Astrocyte (in vitro differentiated cells and primary cell): ENCODE measurements around the gene EPN2. TPM values are rescaled to one million over a fixed set of nuclear protein-coding genes. Genes with fewer than 3 reads are reported as not detected.

Experiments
- DNase-seq: peaks from one replicate; pipeline ENCODE4 v3.0.0-alpha.2; 2010; ENCODE audit warnings: low read depth
- FAIRE-seq: peaks from 2 replicates; lab custom pipeline; 2011; peaks lifted over from hg19 to GRCh38; lab: Jason Lieb, UNC
- H2AFZ ChIP-seq: 2 replicates; pipeline ENCODE4 v1.6.0; 2012; ENCODE audit warnings: low read depth, low read length, inconsistent platforms
- H3K27ac ChIP-seq: 2 replicates; pipeline ENCODE4 v1.5.1; 2011; ENCODE audit warnings: low read depth, low read length, inconsistent platforms
- H3K27me3 ChIP-seq: 2 replicates; pipeline ENCODE4 v1.6.0; 2011; ENCODE audit warnings: low read length, inconsistent platforms; ENCODE audit not compliant: insufficient read depth
- H3K36me3 ChIP-seq: 2 replicates; pipeline ENCODE4 v1.5.1; 2011; ENCODE audit warnings: low read length, inconsistent platforms; ENCODE audit not compliant: insufficient read depth
- H3K4me1 ChIP-seq: 2 replicates; pipeline ENCODE4 v1.5.1; 2011; ENCODE audit warnings: low read length, inconsistent platforms; ENCODE audit not compliant: insufficient read depth
- H3K4me2 ChIP-seq: 2 replicates; pipeline ENCODE4 v1.6.0; 2012; ENCODE audit warnings: low read length, inconsistent platforms
- H3K4me3 ChIP-seq: 2 replicates; pipeline ENCODE4 v1.5.1; 2011; ENCODE audit warnings: low read depth, mild to moderate bottlenecking, low read length, inconsistent platforms; ENCODE audit not compliant: insufficient read depth
- H3K79me2 ChIP-seq: 2 replicates; pipeline ENCODE4 v1.6.0; 2012; ENCODE audit warnings: mild to moderate bottlenecking, low read length, inconsistent platforms; ENCODE audit not compliant: insufficient read depth
- H3K9ac ChIP-seq: 2 replicates; pipeline ENCODE4 v1.6.0; 2012; ENCODE audit warnings: mild to moderate bottlenecking, low read length, inconsistent platforms
- H3K9me3 ChIP-seq: 2 replicates; pipeline ENCODE4 v1.5.1; 2012; ENCODE audit warnings: low read depth, mild to moderate bottlenecking, low read length, inconsistent platforms; ENCODE audit not compliant: insufficient read depth
- H4K20me1 ChIP-seq: 2 replicates; pipeline ENCODE4 v1.6.0; 2012; ENCODE audit warnings: low read length, inconsistent platforms; ENCODE audit not compliant: insufficient read depth
- H3K27ac Mint-ChIP-seq: one replicate; pipeline ENCODE4 v1.8.0; 2021; ENCODE audit warnings: mild to moderate bottlenecking, mixed read lengths; ENCODE audit not compliant: unreplicated experiment
- H3K27me3 Mint-ChIP-seq: one replicate; pipeline ENCODE4 v1.8.0; 2021; ENCODE audit warnings: low read depth, mixed read lengths; ENCODE audit not compliant: unreplicated experiment
- H3K36me3 Mint-ChIP-seq: one replicate; pipeline ENCODE4 v1.8.0; 2021; ENCODE audit warnings: low read depth, mixed read lengths; ENCODE audit not compliant: unreplicated experiment
- H3K4me1 Mint-ChIP-seq: one replicate; pipeline ENCODE4 v1.8.0; 2021; ENCODE audit warnings: low read depth, mixed read lengths; ENCODE audit not compliant: unreplicated experiment
- H3K4me3 Mint-ChIP-seq: one replicate; pipeline ENCODE4 v1.8.0; 2021; ENCODE audit warnings: mild to moderate bottlenecking, moderate library complexity, mixed read lengths; ENCODE audit not compliant: unreplicated experiment
- H3K9me3 Mint-ChIP-seq: one replicate; pipeline ENCODE4 v1.8.0; 2021; ENCODE audit warnings: mild to moderate bottlenecking, mixed read lengths; ENCODE audit not compliant: unreplicated experiment
- EZH2 ChIP-seq: IDR thresholded peaks from 2 replicates; pipeline ENCODE4 v1.6.1; 2012; ENCODE audit warnings: mild to moderate bottlenecking, low read length, inconsistent platforms; ENCODE audit not compliant: insufficient read depth
- total RNA-seq: library from RNA; stranded (reverse); gene quantifications from 2 replicates; pipeline ENCODE4 v1.2.1, GENCODE V29; 2021
- TF ChIP-seq, protein P1 (sequence below): IDR thresholded peaks from 2 replicates; pipeline ENCODE4 v1.5.1; 2011; ENCODE audit warnings: low read depth, mild to moderate bottlenecking, inconsistent platforms, low read length, moderate library complexity; ENCODE audit not compliant: insufficient read depth

EPN2 gene
- total RNA-seq, 1 donor from 2014 or later, result 48.7 TPM

DNA sequence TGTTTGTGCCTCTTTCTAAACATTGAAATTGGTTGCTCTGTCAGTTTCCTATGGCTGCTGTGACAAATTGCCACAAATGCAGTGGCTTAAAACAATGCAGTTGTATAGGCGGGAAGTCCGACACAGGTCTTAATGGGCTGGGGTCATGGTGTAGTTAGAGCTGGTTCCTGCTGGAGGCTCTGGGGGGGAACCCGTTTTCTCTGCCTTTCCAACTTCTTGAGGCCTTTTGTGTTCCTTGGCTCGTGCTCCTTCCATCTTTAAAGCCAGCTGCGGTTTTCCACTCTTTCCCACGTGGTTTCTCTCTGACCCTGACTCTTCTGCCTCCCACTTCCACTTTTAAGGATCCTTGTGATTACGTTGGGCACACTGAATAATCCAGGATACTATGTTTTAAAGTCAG is 12.5 kb downstream of the EPN2 start:
- FAIRE-seq (no peak), DNase-seq (peak; percentile 71)
- H3K36me3 Mint-ChIP-seq, result peaks cover 2% of the 10 kb centered on the region
- no peaks in the 10 kb centered on the region for H3K27me3 ChIP-seq
- peak overlapping the region; percentile 24 for H3K27ac ChIP-seq
- H3K9me3 ChIP-seq, result no peaks in the 10 kb centered on the region
- no peak overlapping the region for H3K4me3 Mint-ChIP-seq
- TF ChIP-seq, protein P1, sequence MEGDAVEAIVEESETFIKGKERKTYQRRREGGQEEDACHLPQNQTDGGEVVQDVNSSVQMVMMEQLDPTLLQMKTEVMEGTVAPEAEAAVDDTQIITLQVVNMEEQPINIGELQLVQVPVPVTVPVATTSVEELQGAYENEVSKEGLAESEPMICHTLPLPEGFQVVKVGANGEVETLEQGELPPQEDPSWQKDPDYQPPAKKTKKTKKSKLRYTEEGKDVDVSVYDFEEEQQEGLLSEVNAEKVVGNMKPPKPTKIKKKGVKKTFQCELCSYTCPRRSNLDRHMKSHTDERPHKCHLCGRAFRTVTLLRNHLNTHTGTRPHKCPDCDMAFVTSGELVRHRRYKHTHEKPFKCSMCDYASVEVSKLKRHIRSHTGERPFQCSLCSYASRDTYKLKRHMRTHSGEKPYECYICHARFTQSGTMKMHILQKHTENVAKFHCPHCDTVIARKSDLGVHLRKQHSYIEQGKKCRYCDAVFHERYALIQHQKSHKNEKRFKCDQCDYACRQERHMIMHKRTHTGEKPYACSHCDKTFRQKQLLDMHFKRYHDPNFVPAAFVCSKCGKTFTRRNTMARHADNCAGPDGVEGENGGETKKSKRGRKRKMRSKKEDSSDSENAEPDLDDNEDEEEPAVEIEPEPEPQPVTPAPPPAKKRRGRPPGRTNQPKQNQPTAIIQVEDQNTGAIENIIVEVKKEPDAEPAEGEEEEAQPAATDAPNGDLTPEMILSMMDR, result no peak
- no peak for TF ChIP-seq EZH2
- H3K27ac Mint-ChIP-seq, result peak overlapping the region; percentile 66
- H3K4me1 ChIP-seq, result peaks cover 30% of the 10 kb centered on the region
- peak overlapping the region; percentile 67 for H3K4me2 ChIP-seq
- peaks cover 79% of the 10 kb centered on the region for H3K79me2 ChIP-seq
- no peaks in the 10 kb centered on the region for H3K27me3 Mint-ChIP-seq
- no peak overlapping the region for H3K4me3 ChIP-seq
- H4K20me1 ChIP-seq, result peaks cover 87% of the 10 kb centered on the region
- no peaks in the 10 kb centered on the region for H3K36me3 ChIP-seq
- H2AFZ ChIP-seq, result no peak overlapping the region
- peaks cover 31% of the 10 kb centered on the region for H3K4me1 Mint-ChIP-seq
- peak overlapping the region; percentile 5 for H3K9ac ChIP-seq
- no peaks in the 10 kb centered on the region for H3K9me3 Mint-ChIP-seq

DNA sequence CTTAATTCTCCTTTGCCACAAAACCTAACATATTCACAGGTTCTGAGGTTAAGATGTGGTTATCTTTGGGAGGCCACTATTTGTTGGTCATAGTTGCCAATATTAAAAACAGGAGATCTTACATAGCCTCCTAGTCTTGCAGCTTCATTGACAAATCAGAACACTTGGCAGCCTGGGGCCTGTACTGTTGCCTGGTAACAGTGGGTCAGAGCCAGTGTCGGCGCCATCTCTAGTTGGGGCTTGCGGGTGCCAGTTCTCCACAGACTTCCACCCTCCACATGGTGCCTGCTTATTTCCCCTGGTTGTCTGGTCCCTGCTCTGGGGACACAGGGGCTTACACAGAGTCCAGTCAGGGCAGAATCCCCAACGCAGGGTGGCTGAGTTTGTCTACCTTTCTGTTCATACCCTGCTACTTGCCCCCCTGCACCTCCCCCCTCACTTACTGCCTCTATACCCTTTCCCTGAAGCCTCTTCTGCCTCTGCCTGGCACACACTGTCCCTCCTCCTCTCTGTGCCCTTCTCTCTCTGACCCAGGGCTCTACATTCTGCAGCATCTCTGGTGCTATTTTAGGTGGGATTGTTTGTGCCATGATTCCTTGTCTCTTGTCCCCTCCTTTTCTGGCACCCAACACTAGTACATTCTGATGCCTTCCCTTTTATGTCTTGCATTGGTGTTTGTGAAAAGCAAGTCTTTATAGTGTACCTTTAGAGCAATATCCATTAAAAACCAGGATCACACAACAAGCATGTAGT is 13.4 kb downstream of the EPN2 start:
- Mint-ChIP-seq H3K27me3 (no peaks in the 10 kb centered on the region), H3K4me1 (peaks cover 31% of the 10 kb centered on the region), H3K4me3 (no peak overlapping the region), H3K9me3 (no peaks in the 10 kb centered on the region), H3K36me3 (peaks cover 2% of the 10 kb centered on the region), H3K27ac (no peak overlapping the region)
- H3K9ac ChIP-seq, result no peak overlapping the region
- no peak overlapping the region for H2AFZ ChIP-seq
- peaks cover 91% of the 10 kb centered on the region for H4K20me1 ChIP-seq
- TF ChIP-seq EZH2, result no peak
- TF ChIP-seq, protein P1, result no peak
- H3K36me3 ChIP-seq, result no peaks in the 10 kb centered on the region
- peaks cover 30% of the 10 kb centered on the region for H3K4me1 ChIP-seq
- peaks cover 82% of the 10 kb centered on the region for H3K79me2 ChIP-seq
- H3K9me3 ChIP-seq, result no peaks in the 10 kb centered on the region
- H3K27ac ChIP-seq, result no peak overlapping the region
- no peak overlapping the region for H3K4me2 ChIP-seq
- FAIRE-seq, result no peak
- DNase-seq, result no peak
- H3K27me3 ChIP-seq, result no peaks in the 10 kb centered on the region
- no peak overlapping the region for H3K4me3 ChIP-seq

DNA sequence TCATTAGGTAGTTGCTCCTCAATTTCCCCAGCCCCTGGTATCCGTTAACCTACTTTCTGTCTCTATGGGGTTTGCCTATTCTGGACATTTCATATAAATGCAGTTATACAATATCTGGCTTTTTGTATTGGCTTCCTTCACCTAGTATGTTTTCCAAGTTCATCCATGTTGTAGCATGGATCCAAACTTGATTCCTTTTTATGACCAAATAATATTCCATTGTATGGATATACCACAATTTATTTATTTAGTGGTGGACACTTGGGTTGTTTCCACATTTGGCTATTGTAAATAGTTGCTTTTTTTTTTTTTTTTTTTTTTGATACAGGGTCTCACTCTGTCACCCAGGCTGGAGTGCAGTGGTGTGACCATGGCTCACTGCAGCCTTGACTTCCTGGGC is 15.9 kb downstream of the EPN2 start:
- Mint-ChIP-seq H3K27ac (no peak overlapping the region), H3K4me3 (no peak overlapping the region), H3K36me3 (peaks cover 2% of the 10 kb centered on the region), H3K27me3 (no peaks in the 10 kb centered on the region), H3K9me3 (no peaks in the 10 kb centered on the region), H3K4me1 (peaks cover 19% of the 10 kb centered on the region)
- peaks cover 89% of the 10 kb centered on the region for H4K20me1 ChIP-seq
- H3K79me2 ChIP-seq, result peaks cover 84% of the 10 kb centered on the region
- no peaks in the 10 kb centered on the region for H3K36me3 ChIP-seq
- H3K9ac ChIP-seq, result no peak overlapping the region
- no peak overlapping the region for H3K27ac ChIP-seq
- H3K9me3 ChIP-seq, result no peaks in the 10 kb centered on the region
- DNase-seq, result no peak
- H3K27me3 ChIP-seq, result no peaks in the 10 kb centered on the region
- TF ChIP-seq, protein P1, result no peak
- no peak for TF ChIP-seq EZH2
- no peak for FAIRE-seq
- H3K4me2 ChIP-seq, result no peak overlapping the region
- no peak overlapping the region for H2AFZ ChIP-seq
- peaks cover 26% of the 10 kb centered on the region for H3K4me1 ChIP-seq
- no peak overlapping the region for H3K4me3 ChIP-seq
